Peyer's patch (tissue), 4 donors: ENCODE results near the gene ANXA9. TPM values are rescaled to one million over a fixed set of nuclear protein-coding genes. Genes with fewer than 3 reads are reported as not detected.
A peak's percentile ranks its signal among the peaks of the same experiment; 100 is the strongest.

Source experiments
- DNase-seq, 3 donors: peaks; one replicate each; pipeline ENCODE4 v3.0.0-alpha.2; 2017 to 2019
- H3K27ac ChIP-seq, 4 donors: fragments of 200-600 bp; sonication (generic); one replicate each; pipeline ENCODE4 v1.5.1; 2016 to 2019
- H3K27me3 ChIP-seq, 2 donors: fragments of 200-600 bp; sonication (generic); one replicate each; pipeline ENCODE4 v1.5.1; 2019
- H3K36me3 ChIP-seq, 3 donors: fragments of 200-600 bp; sonication (generic); one replicate each; pipeline ENCODE4 v1.5.1; 2016 to 2019
- H3K4me1 ChIP-seq, 4 donors: fragments of 200-600 bp; sonication (generic); one replicate each; pipeline ENCODE4 v1.5.1; 2016 to 2019
- H3K4me3 ChIP-seq, 4 donors: fragments of 200-600 bp; sonication (generic); 1 replicate in 3 of 4; 2 replicates in 1 of 4; pipeline ENCODE4 v1.5.1; 2016 to 2019; ENCODE audit warnings: mild to moderate bottlenecking in 1 of 4
- H3K9me3 ChIP-seq, 4 donors: fragments of 200-600 bp; sonication (generic); one replicate each; pipeline ENCODE4 v1.5.1; 2016 to 2019; ENCODE audit warnings: mild to moderate bottlenecking in 1 of 4
- POLR2A ChIP-seq, 2 donors: fragments of 450-650 bp; IDR thresholded peaks; one replicate each; pipeline ENCODE4 v1.5.1; 2017; ENCODE audit warnings: antibody characterized with exemption in 2 of 2, mild to moderate bottlenecking in 2 of 2, moderate library complexity in 2 of 2
- total RNA-seq, 4 donors: library from RNA; depleted of rRNA; stranded (reverse); fragments of >200 nt; gene quantifications; one replicate each; pipeline ENCODE4 v1.1.0, GENCODE V29; 2016
- TF ChIP-seq, protein P1 (sequence below), 6 experiments: fragments of 450-650 bp in 4 of 6; fragments of 200-600 bp in 2 of 6; sonication (generic) in 1 of 6; IDR thresholded peaks; one replicate each; pipeline ENCODE4 v1.5.1; 2017 to 2019; ENCODE audit warnings: antibody characterized with exemption in 6 of 6, mild to moderate bottlenecking in 3 of 6, moderate library complexity in 1 of 6

The ANXA9 gene
- total RNA-seq, 4 donors from 2014 or later = 0.67 to 1.7 TPM; not detected in 2

DNA sequence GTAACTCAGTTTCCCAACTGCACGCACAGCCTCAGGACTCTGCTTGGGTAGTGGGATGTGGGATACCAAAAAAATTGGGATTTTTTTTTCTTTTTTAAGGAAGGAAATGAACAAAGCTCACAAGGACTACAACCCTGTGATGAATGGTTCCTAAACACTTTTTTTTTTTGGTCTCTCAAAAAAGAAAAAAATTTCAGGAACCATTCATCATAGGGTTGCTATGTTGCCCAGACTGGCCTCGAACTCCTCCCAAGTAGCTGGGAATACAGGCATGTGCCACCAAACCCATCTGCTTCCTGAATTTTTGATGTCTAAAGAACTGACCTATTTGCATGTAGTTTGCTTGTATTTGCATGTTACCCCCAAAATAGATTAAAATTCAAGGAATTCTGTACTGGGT, 17.8 kb downstream of the ANXA9 start:
- no peaks in the 10 kb centered on the region for H3K27me3 ChIP-seq
- H3K9me3 ChIP-seq = no peaks in the 10 kb centered on the region
- H3K27ac ChIP-seq = no peak overlapping the region
- H3K36me3 ChIP-seq = peaks cover 0 to 65% (median 0%) of the 10 kb centered on the region in 3 donors
- TF ChIP-seq, protein P1, sequence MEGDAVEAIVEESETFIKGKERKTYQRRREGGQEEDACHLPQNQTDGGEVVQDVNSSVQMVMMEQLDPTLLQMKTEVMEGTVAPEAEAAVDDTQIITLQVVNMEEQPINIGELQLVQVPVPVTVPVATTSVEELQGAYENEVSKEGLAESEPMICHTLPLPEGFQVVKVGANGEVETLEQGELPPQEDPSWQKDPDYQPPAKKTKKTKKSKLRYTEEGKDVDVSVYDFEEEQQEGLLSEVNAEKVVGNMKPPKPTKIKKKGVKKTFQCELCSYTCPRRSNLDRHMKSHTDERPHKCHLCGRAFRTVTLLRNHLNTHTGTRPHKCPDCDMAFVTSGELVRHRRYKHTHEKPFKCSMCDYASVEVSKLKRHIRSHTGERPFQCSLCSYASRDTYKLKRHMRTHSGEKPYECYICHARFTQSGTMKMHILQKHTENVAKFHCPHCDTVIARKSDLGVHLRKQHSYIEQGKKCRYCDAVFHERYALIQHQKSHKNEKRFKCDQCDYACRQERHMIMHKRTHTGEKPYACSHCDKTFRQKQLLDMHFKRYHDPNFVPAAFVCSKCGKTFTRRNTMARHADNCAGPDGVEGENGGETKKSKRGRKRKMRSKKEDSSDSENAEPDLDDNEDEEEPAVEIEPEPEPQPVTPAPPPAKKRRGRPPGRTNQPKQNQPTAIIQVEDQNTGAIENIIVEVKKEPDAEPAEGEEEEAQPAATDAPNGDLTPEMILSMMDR (IDR thresholded peaks at IDR 0.05) = no peak
- no peak for TF ChIP-seq POLR2A (IDR thresholded peaks at IDR 0.05)
- DNase-seq = no peak
- H3K4me3 ChIP-seq = no peak overlapping the region
- H3K4me1 ChIP-seq = peaks cover 0 to 29% (median under 1%) of the 10 kb centered on the region in 4 donors

DNA sequence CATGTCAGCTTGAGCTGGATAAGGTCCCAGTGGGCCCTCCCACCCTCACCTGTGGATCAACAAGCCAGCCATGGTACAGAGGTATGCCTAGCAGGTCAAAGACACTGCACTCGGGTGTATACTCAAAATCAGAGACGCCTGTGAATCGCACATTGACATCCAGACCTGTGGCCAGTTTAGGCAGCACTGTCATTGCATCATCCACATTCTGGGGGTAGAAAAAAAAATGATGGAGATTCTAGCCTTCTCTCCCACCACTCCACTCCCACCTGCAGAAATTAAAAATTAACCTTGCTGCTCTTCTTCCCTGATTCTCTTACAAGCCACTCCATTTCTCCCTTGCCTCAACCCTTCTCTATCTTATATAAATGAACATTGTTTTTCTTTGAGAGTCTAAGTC, 18.3 kb downstream of the ANXA9 start:
- Histone ChIP-seq H3K9me3 (no peaks in the 10 kb centered on the region), H3K4me1 (peaks cover 0 to 34% (median 2%) of the 10 kb centered on the region in 4 donors), H3K27ac (no peak overlapping the region), H3K4me3 (no peak overlapping the region), H3K36me3 (peaks cover 0 to 61% (median 0%) of the 10 kb centered on the region in 3 donors), H3K27me3 (no peaks in the 10 kb centered on the region)
- DNase-seq = no peak
- TF ChIP-seq, protein P1 (IDR thresholded peaks at IDR 0.05) = no peak
- no peak for TF ChIP-seq POLR2A (IDR thresholded peaks at IDR 0.05)

DNA sequence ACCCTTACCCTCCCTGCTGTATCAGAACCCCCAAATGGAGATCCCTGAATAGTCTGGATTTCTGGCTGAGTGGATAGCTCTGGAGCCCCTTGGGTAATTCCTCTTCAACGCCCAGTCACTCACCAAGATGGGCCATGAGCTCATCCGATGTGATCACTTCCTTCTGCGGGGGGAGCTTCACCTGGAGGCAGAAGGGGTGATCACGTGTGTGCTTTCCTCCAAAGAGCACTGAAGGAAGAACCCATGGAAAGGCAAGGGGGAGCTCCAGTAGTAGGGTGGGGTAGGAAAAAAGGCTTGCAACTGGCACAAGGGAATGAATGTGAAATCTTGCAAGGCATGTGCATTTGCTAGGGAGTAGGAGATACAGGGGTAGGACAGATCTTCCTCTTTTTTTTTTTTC, 19.5 kb downstream of the ANXA9 start:
- Histone ChIP-seq H3K36me3 (peaks cover 0 to 61% (median 0%) of the 10 kb centered on the region in 3 donors), H3K4me3 (no peak overlapping the region), H3K9me3 (no peaks in the 10 kb centered on the region), H3K27ac (no peak overlapping the region), H3K27me3 (no peaks in the 10 kb centered on the region), H3K4me1 (peaks cover 0 to 35% (median 2%) of the 10 kb centered on the region in 4 donors)
- no peak for DNase-seq
- no peak for TF ChIP-seq POLR2A (IDR thresholded peaks at IDR 0.05)
- TF ChIP-seq, protein P1 (IDR thresholded peaks at IDR 0.05) = no peak

DNA sequence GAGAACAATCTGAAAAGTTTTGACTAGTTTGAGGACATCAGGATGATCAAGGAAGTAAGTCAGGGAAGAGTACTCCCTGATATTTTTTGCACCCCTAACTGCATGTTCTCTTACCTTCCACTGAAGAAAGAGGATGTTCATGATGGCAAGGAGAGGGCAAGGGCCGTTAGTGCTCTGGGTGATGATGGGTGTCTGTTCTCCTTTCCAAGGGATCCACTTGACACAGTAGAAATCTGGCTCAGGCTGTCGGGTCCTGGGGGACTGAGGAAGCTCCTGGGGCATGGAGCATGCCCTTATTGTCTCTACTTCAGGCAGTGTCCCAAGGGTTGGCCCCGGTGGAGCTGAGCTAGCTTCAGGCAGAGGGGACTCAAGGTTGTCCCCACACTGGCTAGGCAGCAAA, 20.0 kb downstream of the ANXA9 start:
- no peak for DNase-seq
- TF ChIP-seq POLR2A (IDR thresholded peaks at IDR 0.05) = no peak
- TF ChIP-seq, protein P1 (IDR thresholded peaks at IDR 0.05) = no peak
- Histone ChIP-seq H3K4me3 (no peak overlapping the region), H3K27me3 (no peaks in the 10 kb centered on the region), H3K36me3 (peaks cover 0 to 57% (median 0%) of the 10 kb centered on the region in 3 donors), H3K27ac (no peak overlapping the region), H3K9me3 (no peaks in the 10 kb centered on the region), H3K4me1 (peaks cover 0 to 38% (median 3%) of the 10 kb centered on the region in 4 donors)

DNA sequence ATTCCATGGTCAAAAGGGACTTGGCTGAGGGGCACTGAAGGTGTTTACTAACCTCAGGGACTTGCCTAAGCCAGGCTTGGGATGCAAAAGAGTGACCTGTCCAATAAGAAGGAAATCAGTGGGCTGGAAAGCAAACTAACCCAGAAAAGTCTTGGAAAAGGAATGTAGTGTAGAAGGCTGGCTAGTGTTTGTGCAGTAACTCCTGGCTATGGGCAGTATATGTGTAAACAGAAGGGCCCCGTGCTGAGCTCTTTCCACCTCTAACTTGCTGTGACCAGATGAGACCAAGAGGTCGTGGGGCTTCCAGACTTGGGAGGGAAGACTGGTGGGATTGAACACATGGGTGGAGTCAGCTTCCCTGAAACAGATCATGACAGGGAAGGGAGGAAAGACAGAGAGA, 20.5 kb downstream of the ANXA9 start:
- no peaks in the 10 kb centered on the region for H3K9me3 ChIP-seq
- H3K4me1 ChIP-seq = peaks cover 0 to 44% (median 5%) of the 10 kb centered on the region in 4 donors
- H3K36me3 ChIP-seq = peaks cover 0 to 51% (median 0%) of the 10 kb centered on the region in 3 donors
- no peak for TF ChIP-seq POLR2A (IDR thresholded peaks at IDR 0.05)
- TF ChIP-seq, protein P1 (IDR thresholded peaks at IDR 0.05) = no peak
- no peak for DNase-seq
- no peak overlapping the region for H3K27ac ChIP-seq
- no peak overlapping the region for H3K4me3 ChIP-seq
- no peaks in the 10 kb centered on the region for H3K27me3 ChIP-seq

DNA sequence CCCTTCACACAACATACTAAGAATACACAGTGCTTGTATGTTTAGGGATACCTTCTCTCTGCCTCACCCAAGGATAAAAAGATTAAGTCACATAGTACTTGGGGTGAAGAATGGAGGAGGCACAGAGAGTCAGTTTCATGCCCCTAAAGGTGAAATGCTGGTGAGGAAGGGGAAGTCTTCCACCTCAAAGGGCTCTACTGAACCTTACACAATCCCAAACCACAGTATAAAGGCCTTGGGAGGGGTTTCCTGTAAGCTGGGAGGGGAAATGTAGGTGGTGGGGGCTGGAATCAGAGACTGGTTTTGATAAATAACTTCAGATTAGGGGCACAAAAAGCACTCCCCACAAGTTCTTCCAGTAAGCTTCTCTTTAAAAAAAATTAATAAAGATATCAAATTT, 21.1 kb downstream of the ANXA9 start:
- TF ChIP-seq POLR2A (IDR thresholded peaks at IDR 0.05) = no peak
- TF ChIP-seq, protein P1 (IDR thresholded peaks at IDR 0.05) = no peak
- H3K4me3 ChIP-seq = peak overlapping the region in 1 of 4 donors; percentile 59
- no peak for DNase-seq
- H3K27me3 ChIP-seq = no peaks in the 10 kb centered on the region
- H3K9me3 ChIP-seq = no peaks in the 10 kb centered on the region
- H3K27ac ChIP-seq = no peak overlapping the region
- H3K36me3 ChIP-seq = peaks cover 0 to 45% (median 0%) of the 10 kb centered on the region in 3 donors
- H3K4me1 ChIP-seq = peaks cover 0 to 48% (median 7%) of the 10 kb centered on the region in 4 donors
